ENCODE data around the gene SALL3.

Gene SALL3

DNA sequence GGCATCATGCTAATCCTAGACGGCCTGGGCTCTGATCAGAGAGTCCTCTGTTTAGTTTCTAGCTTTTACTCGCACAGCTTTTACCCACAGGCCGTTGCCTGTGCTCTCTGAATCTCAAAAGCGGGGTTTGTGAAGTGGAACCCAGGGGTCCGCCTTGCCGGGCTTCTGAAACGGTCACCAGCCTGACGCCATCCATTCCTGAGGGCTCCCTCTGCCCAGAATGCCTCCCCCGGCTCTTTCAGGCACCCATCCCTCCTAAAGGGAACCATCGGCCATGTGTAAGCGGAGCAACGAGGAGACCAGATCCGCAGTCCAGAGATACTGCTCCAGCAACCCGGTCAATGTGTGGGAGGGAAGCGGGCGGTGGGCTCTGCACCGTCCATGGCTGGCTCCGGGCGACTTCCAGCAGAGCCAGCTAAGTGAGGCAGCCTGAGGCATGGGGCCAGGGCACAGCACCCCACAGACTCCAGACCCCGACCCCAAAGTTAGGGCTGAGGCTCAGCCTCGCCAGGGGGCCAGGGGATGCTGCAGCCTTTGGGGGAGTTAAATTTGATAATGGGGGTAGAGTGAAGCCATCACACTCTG lies 28.8 kb downstream of the SALL3 start:
- DNase-seq = no peak

DNA sequence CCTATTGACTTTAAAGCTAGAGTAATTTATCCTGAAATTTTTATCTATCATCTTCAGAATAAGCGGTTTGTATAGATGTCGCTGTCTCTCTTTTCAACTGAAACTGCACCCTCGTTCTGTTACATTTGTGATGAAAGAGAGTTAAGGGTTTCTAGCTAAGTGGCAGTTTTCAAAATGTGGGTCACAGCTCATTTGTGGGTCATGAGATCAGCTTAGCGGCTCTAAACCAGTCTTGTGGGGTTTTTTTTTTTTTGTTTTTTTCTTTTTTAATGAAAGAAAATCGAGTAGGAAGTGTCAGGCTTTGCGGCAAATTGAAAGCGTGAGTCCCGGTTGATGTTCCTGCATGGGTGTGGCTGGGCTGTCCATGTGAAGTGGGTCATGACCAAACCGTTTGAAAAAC lies 31.2 kb downstream of the SALL3 start:
- DNase-seq = no peak

DNA sequence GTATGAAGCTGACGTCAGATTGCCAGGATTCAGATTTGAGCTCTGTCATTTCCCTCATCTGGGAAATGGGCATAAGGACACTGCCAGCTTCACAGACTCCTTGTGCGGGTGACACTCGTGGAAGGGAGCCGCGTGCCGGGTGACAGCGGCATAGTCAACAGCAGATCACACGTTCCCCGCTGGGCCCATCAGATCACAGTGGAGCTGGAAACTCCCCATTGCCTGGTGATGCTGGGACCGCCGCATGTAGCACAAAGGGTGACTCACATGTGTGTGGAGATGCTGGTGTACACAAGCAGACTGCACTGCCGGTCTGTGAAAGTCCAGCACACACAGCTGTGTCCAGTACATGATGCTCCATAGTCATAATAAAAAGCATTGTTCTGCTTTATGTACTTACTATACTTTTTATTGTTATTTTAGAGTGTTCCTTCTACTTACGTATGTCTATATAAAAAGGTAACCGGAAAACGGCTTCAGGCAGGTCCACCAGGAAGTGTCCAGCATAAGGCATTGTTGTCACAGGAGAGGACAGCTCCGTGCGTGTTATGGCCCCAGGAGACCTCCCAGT lies 31.8 kb downstream of the SALL3 start:
- DNase-seq = no peak

DNA sequence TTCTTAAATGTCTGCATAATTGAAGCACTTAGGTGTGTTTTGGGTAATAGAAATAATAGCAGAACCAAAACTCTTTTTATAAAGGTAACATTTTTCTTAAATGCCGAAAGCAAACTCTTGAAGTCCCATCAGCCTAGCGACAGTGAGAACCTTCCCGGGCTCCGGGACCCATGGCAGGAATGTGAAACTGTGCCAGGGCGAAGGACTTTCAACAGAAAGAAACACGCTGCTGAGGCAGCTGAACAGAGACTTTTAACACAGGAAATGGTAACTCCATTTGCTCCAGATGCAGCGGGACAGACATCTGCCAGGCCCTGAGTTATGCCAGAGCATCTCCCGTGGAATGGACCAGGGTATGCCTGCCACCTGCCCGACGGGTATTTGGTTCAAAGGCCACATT lies 34.3 kb downstream of the SALL3 start:
- no peak for DNase-seq

DNA sequence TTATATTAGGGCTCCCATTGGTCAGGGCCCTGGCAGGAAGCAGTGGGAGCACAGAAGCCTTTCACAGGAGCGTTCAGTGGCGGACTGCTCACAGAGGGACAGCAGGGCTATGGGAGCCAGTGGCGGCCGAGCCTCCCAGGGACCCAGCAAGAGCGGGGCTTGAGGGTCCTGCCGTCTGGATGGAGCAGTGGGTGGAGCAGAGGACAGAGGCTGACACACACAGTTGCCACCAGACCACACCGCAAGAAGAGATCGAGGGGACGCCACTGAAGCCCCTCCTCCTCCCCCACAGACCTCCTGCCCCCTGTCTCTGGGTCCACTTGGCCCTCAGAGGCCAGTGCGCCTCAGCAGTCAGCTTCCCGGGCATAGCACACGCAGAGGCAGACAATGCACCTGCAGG lies 39.3 kb downstream of the SALL3 start:
- no peak for DNase-seq

DNA sequence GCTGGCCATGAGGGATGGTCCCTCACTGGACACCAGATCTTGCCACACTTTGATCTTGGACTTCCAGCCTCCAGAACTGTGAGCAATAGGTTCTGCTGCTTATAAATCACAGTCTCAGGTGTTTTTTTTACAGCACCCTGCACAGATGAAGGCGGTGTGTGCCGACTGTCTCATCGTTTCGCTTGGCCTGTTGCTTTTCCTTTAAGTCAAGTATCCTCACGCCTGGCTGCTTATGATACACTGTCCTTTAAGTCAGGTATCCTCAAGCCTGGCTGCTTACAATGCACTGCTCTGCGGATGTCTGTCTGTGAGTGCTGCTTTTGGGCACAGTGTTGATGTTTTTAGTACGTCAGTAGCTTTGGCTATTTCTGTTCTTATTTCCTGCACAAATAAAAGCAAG lies 40.3 kb downstream of the SALL3 start:
- DNase-seq = no peak

DNA sequence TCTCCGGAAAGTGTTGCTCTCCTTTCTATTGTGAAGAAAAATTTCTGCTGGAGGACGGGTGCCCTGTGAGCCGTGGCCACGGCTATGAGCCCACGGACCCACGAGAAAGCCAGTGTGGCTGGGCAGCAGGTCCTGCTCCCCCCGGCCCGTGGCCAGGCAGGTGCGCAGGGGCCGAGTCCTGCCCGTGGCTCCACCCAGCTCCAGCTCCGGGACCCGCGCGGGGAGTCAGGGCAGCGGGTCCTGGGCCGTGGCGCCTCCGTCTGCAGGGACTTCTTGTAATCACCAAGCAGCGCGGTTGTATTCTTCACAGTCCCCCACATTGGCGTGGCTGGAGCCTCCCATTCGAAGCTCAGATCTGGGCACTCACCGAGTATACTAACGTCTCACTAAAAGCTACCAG lies 43.0 kb downstream of the SALL3 start:
- DNase-seq = no peak

DNA sequence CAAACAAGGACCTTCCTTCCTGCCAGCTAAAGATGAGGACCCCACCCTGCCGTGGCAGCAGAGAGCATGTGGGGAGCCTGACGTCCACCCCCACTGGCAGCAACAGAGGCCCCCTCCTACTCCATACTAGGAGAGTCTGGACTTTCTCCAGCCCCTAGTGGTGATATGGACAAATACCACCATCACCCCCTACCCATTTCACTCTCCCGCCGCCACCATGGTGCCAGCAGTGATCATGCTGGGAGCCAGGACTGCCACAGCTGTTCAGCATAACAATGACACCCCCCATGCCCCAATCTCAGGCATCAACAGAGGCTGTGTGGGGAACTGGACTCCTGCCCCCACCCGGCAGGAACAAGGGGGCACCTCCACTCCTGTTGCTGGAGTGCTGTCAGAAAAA lies 46.9 kb downstream of the SALL3 start:
- no peak for DNase-seq

DNA sequence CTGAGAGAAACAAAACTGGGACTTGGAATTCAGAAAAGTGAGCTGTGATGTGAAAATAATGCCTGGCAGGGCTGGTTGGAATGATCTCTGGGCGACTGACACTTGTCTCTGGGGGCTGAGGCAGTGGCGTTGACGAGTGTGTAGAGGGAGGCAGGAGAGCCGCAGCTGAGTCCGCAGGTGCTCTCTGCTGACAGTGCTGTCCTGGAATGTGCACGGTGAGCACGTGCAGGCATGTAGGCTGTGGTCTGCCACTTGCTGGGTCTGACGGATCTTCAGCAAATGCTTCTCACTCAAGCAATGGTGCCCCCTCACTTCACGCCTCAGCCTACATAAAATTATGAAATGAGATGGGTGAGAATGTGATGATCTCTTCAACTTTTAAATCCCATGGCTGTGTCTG lies 51.1 kb downstream of the SALL3 start:
- no peak for DNase-seq

DNA sequence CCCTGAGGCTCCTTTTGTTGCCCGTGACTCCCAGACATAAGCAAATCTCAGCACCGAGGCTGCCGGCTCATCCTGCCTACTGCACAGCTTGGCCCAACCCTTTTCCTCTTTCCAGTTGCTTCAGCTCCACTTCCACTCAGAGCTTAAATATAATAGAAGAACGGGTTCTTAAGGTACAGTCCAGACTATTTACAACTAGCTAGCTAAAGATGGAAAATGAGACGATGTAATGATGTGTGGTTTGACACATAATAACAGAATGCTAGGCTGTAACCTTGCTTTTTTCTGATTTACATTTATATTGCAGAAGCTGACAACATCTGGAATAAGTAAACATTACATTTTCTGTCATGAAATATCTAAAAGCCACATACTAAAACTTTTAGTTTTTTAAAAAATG lies 62.7 kb downstream of the SALL3 start:
- DNase-seq = no peak

DNA sequence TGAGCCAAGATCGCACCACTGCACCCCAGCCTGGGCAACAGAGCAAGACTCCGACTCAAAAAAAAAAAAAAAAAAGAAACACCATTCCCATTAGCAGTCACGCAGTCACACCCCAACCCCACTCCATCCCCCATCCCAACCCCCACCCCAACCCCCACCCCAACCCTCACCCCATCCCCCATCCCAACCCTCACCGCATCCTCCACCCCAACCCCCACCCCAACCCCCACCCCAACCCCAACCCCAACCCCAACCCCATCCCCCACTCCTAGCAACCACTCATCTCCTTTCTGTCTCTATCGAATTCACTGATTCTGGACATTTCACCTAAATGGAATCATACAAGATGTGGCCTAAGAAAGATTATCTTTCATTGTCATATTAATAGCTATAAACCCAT lies 63.7 kb downstream of the SALL3 start:
- no peak for DNase-seq

DNA sequence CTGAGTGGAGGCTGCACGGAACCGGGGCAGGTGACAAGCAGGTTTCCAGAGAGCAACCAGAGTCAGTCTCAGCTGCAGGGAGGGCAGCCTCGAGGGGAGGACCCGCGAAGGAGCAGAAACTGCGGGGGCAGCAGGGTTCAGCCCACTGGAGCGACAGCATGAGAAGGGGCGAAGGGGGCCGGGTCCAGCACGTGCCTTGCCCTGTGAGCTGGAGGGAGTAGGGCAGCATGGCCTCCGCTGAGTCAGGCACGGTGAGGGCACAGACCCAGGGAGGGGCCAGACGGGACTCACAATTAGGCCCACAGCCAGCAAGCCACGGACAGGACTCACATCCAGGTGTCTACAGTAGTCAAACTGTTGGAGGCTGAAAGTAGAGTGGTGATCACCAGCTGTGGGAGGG lies 66.9 kb downstream of the SALL3 start:
- no peak for DNase-seq

DNA sequence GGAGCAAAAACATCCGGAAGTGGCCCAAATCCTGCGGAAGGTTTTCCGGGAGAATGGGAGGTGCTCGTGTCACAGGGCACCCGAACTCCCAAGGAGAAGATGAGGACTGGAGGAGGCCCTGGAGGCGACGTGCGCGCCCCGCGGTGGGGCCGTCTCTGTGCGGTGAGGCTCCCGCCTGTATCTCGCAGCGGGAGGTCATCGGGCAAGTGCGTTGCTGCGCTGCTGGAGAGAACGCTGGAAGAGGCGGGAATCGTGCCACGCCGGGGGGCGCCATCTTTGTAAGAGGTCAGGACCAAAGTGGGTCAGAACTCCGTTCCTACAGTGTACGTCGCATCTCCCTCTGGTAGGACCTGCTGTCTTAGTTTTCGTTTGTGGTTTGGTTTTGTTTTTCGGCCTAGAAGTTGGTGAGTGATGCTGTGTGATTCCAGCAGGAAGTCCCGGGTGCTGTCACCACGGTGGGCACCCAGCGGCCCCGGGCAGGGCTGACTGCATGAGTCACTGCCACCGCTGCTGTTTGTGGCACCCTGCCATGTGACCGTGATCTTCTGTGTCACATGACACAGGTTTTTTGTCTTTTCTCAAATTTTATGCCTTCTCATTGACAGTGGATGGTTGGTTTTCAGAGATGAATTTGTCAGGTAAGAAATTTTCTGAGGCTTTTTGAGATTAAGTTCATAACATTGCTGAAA lies 68.1 kb downstream of the SALL3 start:
- no peak for DNase-seq

DNA sequence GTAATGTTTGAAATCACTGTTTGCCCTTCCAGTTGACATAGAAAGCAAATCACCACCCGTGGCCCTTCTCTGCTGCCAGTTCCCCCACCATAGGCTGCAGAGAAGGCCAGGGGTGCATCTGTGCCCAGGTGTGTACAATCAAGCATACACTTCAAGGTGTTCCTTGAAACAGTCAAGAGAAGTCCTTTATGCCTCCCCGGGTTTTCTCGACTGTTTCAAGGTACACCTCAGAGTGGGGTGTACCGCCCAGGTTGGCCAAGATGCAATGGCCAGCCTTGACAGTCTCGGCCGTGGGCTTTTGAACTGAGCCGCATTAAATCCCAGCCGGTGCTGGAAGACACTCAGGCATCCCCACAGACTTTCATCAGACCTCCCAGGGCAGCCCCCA lies 68.6 kb downstream of the SALL3 start:
- DNase-seq = no peak

DNA sequence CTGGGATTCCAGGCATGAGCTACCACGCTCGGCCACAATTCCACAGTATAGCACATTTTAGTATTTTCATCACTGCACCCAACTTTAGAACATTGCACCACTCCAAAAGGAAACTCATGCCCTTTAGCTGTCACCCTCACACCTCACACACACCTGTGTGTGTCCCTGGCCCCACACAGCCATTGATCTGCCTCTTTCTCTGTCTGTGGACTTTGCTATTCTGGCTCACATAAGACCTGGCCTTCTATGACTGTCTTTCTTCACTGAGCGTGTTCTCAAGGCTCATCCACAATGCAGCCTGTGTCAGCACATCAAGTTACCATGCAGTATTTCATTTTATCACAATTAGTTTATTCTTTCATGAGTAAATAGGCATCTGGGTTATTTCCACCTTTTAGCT lies 69.9 kb downstream of the SALL3 start:
- DNase-seq = no peak
